Hematopoietic multipotent progenitor cell (in vitro differentiated cells): ENCODE data around the gene EXTL1. TPM values are rescaled to one million over a fixed set of nuclear protein-coding genes. Genes with fewer than 3 reads are reported as not detected.

Experiments
- DNase-seq, 3 donors: peaks; one replicate each; pipeline ENCODE4 v3.0.0-alpha.2; 2011 to 2015; ENCODE audit warnings: low read depth in 2 of 3, low spot score in 2 of 3
- total RNA-seq: library from RNA; depleted of rRNA; stranded (reverse); fragments of >200 nt; gene quantifications from one replicate; pipeline ENCODE4 v1.2.3, GENCODE V29; 2012

The EXTL1 gene
- total RNA-seq, 1 donor = under 0.01 TPM

DNA sequence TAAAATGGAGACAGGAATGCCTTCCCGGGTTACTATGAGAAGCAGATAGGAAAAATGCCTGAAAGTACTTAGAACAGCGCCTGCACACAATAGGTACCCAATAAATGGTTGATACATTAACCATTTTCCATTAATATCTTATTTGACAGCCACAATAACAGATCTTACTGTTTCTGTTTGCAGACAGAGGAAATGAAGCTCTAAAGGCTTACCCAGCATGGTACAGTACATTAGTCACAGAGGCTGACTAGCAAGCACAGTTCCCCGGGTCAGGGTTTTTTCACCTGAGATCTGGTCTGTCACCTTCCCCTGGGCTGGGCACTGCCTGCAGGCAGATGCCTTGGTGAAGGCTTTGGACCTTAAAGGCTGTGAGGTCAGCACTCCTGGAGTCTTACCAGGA lies 43.0 kb downstream of the EXTL1 start:
- DNase-seq = no peak

DNA sequence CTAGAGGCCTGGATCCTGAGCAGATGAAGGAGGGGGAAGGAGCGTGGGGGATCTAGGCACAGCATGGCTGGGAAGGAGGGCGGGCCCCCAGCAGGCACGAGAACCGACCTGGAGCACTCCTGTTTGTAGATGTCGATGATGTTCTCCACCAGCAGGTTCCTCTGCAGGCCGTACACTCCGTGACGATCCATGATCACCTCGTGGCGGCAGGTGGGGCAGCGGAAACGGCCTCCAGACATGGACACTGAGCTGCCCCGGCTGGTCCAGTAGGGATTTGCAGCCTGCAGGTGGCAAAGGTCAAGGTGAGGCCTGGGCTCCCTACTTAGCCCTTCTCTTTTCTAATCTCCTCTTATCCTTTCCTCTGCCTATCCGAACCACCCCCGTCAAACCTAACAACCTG lies 44.6 kb downstream of the EXTL1 start:
- DNase-seq = no peak

DNA sequence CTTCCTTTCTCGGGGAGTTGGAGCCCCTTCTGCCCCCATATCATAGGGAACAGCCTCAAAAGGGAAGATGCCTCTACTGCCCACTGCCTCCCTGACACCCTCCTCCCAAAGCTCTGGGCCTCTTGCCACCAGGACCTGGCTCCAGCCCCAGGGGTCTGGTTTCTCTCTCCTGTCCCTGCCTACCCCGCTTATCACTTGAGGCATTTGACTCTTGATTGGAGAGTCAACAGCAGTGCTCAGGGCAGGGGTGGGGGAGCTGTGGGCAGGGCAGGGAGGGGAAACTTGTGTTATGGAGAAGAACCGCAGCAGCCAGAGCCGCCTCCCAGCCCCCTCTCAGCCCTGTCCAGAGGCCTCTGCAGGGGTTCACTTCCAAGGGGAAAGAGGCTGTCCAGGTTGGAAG lies 45.3 kb downstream of the EXTL1 start:
- no peak for DNase-seq

DNA sequence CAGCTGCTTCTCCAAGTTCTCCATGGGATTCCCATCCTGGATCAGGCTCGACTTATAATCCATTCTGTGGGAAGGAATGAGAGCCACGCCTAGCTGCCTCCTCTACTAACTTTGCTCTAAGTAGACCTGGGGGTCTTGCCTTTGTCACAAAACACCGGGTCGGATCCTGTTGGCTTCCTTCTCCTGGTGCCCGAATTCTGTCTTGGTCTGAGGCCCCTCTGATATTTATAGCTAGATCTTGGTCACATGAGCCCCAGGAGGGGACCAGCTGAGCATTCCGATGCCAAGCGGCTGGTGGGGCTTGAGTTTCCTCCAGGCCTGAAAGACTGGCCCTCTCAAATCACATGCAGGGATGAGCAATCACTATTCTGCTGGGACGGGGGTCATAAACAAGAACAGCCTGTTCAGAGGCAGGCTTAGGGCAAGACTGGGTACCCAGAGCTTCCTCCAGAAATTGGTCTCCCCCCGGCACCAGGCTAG lies 45.9 kb downstream of the EXTL1 start, which contains the start of gene TRIM63:
Gene TRIM63, minus strand, starts transcription at position 199 of the 480 bp plus-strand sequence. Its CDS starts 136 bp downstream, at position 63.
- DNase-seq = no peak

DNA sequence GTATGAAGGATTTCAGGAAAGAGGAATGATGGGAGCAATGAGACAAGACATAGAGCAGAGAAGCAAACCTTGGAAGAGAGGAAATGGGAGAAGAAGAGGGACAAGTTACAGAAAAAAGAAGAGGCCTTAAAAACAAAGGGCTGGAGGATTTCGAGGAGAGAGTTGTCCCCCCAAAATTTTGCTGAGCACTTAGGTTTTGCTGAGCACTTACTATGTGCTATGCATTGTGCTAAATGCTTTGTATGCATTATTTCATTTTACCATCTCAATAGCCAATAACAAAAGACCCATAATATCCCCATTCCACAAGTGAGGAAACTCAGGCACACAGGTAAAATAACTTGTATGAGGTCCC lies 48.3 kb downstream of the EXTL1 start:
- no peak for DNase-seq

DNA sequence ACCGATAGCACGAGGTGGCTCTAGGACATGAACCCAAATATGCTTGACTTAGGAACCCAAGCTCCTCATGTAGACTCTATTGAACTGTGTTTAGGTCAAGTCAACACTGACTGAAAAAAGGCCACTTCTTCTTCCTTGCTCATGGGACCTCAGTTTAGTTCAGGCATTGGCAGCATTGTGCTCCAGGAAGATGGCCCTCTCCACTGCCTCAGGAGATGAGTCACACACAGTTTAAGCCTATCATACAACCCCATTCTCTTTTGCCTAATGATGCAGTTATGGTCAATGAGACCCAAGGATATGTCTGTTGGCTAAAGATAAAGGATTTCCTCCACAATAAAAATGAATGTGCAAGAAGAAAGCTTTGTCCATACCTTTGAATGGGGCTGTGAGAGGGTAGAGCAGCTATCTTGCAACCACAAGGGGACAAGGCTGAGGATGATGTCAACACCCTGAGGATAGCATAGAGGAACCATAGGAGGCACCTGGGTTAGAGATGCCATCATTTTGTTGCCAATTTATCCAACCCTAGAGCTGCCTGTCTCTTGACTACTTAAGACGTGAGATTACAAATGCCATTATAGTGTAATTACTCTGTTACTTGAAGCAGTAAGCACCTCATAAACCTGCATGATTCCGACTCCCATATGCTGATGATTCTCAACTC lies 48.9 kb downstream of the EXTL1 start:
- DNase-seq = peak in 2 of 3 donors; percentile 56 to 67

DNA sequence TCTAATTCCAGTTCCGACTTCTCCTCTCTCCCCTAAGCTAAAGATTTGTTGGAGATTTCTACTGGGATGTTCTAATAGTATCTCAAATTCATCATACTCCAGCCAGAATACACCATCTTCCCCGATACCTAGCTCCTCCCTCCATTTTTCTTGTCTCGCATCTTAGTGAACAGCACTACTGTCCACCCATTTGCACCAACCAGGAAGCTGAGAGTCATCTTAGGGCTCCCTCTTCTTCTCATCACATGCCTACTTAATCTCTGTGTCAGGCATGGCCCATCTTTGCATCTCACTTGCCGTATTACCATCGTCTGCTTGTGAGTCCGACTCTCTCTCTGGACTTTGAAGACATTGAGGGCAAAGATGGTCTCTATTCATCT lies 49.4 kb downstream of the EXTL1 start:
- no peak for DNase-seq

DNA sequence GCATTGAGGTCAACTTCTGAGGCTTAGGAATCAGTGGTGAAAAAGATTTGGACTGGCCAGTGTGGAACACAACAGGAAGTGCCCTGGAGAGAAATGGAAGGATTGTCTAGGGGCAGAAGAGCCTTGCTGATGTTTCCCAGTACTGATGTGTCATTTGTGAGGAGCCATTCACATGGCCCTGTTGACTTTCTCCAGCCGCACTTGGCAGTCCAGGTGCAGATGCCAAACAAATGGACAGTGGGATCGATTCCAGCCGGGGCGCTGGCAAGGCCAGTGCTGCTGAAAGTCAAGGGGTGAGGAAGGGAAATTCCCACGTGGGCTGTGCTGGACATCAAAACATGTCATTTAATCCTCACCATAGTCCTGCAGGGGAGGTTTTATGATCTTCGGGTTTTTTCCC lies 50.7 kb downstream of the EXTL1 start:
- no peak for DNase-seq

DNA sequence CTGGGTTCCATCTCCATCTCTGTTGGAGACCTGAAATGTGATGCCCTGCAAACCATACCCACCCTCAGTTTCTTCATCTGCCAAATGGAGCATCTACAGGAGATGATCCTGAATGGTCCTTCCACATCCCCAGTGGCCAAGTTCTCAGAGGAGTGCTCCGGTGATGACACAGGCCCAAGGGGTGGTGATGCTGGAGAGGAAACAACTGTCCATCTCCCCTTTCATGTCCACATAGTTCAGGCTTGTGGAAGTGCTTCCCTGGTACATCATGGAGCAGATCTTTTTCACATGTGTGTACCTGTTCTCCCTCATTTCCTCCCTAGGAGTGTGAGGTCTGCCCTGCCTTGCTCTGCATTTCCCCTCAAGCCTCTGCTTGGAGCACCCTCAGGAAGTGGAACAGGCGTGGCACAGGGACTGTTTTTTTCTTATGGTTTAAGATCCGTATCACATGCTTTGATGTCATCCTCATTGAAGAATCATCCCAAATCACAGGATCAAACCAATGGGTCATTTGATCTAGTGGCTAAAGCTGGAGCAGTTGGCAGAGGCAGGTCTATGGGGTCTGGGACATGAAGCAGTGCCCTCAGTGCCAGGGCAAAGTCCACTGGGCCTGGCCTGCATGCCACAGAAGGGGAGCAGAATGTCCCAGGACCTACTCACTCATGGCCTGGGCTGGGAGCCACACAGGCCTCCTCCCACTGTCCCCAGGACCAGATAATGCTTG lies 54.0 kb downstream of the EXTL1 start:
- no peak for DNase-seq

DNA sequence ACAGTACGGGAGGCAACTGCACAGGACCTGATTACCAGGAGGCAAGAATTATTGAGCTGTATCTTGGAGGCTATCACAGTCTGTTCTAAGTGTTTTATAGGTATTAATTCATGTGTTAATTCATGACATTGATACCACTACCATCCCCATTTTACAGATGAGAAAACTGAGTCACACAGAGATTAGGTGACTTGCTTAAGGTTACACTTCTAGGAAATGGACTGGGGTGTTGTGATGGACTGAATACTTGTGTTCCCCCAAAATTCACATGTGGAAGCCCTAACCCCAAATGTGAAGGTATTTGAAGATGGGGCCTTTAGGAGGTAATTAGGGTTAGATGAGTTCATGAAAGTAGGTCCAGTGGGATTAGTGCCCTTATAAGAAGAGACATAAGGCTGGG lies 55.9 kb downstream of the EXTL1 start:
- no peak for DNase-seq

DNA sequence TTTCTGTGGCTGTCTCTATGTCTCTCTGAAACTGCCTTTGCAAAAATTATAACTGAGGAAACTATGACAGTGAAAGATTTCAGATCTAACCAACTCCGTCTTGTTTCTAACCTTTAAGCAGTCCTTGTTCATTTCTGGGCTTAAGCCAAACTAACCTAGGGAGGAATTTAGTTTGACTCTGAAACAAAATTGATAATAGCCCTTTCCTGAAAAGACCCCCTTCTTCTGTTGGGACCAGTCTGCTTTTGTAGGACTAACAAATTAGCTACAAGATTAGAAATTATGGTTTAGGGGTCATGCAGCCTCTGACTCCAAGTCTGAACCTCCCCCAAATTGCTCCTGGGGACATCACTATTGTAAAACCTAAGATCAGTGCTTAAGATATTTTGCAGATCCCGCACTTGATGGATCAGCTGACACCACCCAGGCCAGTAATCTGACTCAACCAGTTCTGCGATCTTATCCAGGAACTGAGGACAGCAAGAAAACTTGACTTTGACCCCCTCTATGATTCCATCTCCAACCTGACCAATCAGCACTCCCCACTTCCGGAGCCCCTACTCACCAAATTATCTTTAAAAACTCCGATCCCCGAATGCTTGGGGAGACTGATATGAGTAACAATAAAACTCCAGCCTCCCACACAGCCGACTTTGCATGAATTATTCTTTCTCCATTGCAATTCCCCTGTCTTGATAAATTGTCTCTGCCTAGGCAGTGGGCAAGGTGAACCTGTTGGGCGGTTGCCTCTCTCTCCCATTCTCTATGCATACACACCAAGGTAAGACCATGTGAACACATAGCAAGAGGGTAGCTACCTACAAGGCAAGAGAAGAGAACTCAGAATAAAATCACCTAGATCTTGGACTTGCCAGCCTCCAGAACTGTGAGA lies 57.0 kb downstream of the EXTL1 start:
- DNase-seq = no peak

DNA sequence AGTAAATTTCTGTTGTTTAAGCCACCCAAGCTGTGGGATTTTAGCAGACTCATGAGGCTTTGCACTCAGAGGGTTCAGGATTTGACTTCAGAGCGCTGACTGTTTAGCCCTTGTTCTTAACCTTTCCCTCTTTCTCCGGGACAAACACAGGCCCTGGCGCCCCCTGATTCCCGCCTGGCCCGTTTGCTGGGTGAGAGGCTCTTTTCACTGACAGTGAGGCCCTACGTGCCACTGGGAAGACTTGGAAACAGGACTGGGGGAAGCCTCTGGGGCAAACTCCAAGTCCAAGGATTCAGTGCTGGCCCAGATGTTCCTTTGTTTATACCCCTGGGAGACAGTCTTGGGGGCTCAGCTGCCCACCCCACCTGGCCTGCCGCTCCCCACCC lies 57.6 kb downstream of the EXTL1 start:
- no peak for DNase-seq

DNA sequence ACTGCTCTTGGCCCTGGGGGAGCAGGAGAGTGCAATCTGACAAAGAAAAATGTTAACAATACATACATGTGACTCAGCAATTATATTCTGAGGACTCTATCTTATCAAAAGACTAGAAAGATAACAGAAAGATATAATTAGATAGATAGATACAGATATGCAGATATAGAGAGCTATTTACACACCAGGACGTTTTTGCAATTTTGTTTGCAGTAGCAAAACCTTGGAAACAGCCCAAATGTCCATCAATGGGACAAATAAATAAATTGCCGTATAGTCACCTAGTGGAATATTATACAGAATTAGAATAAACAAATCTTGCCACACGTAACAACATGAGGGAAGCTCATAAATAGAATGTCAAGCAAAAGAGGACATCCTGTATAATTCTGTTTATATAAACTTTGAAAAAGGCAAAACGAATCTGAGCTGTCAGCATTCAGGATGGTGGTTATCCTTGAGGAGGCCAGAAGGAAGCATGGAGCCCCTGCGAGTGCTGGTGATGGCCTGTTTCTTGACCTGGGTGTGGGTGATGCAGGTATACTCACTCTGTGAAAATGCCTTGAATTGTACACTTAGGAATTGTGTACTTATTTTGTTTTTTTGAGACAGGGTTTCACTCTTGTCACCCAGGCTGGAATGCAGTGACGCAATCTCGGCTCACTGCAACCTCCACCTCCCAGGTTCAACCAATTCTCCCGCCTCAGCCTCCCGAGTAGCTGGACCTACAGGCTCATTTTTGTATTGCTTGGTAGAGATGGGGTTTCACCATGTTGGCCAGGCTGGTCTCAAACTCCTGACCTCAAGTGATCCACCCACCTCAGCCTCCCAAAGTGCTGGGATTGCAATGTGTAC lies 58.6 kb downstream of the EXTL1 start:
- DNase-seq = no peak

DNA sequence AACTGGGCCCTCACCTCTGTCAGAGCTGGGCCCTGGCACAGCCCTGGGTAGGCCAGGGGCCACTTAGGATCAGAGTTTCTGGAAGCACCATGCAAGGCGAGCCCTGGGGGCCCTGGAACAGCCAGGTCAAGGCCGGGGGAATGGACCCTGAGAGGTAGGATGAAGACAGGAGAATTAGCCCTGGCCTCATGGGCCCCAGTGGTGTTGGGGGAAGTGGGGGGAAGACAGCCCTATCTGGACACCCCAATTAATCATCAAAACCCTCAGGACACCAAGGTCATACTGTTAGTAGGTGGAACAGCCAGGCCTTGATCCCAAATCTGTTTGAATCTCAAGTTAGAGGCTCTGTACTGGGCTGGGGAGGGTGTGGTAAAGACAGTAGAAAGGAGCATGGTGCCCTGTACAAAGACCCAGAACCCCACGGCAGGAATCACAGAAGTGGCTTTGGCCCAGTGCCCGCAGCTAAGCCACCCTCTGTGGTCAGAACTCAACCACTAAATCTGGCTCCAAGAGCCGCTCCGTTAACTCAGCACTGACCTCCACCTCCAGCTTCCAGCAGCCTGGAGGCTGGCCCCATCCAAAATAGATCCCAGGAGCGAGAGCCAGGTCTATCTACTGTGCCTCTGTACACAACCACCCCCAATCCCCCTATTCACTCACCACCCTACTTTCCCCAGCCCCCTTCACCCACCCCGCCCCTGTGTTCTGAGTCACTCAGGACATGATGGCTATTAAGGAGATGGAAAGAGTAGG lies 59.9 kb downstream of the EXTL1 start:
- peak in 1 of 3 donors; percentile 26 for DNase-seq

DNA sequence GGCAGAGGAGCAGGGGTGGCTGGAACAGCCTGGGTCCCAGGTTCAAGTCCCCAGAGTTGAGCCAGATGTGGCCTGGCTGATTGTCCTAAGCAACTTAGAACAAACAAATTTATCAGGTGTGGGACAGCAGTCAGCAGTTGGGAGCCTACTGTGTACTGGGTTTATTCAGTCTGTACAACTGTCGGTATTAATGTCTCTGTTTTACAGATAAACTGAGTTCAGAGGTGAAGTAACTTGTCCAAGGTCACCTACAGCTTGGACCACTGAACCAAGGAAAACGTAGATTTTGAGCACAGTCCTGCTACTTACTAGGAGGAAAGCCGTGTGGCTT lies 60.4 kb downstream of the EXTL1 start:
- DNase-seq = no peak

DNA sequence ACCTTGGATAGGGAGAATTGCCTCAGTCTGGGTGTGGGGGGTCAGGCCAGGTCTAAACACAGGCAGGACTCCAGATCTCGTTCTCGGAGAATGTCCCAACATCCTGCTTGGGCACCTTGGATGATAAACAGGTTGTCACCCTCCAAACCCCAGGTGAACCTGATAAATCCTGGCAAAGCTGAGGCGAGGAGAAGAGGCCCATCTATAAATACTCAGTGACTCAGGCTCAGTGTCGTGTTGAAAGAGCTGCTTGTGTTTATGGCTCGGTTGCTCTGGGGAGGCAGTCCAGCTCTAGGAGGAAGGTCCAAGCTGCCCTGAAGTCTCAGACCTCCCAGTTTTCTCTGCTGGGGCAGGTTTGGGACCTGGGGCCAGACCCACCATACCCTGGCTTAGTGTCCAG lies 61.6 kb downstream of the EXTL1 start:
- DNase-seq = no peak

DNA sequence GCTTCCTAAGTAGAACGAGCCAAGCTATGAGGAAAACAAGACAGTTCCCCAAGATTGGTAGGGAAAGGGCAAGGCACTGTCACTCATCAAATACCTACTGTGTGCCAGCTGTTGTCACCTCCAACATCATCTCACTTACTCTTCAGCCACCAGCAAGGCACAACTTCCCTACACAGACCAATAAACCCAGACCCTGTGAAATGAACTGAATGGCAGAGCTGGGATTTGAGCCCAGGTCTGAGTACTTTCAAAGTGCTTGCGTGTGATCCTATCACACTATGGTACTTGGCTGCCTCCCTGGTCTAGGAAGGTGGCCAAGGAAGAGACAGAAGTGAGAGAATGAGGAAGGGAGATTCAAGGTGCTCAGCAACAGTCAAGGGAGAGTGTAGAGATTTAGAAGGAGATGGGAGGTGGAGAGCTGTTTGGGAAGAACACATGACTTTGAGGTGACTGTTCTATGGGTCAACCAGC lies 62.6 kb downstream of the EXTL1 start:
- no peak for DNase-seq

DNA sequence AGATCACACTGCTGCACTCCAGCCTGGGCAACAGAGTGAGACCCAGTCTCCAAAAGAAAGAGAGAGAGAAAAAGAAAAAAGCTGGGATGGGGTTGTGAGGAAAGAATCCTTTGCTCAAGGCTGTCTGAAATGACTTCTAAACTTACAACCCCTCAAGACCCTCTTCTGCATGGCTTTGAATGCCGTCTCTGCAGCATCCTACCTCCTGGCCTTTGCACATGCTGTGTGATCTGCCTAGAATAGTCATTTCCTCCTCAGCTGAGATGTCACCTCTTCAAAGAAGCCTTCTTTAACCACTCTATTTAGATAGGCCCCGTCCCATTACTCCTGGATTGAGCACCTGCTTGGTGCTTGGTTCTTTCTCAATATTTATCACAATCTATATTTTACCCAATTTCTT lies 63.3 kb downstream of the EXTL1 start:
- DNase-seq = no peak
